GM12878 (cell line): ENCODE data around the gene POLR3A. TPM values are rescaled to one million over a fixed set of nuclear protein-coding genes. Genes with fewer than 3 reads are reported as not detected.

Experiments used
- ATAC-seq: fragments of 200-7000 bp; cut with Tn5 transposase; 3 replicates; pipeline ENCODE4 v1.9.1; 2020; ENCODE audit warnings: mild to moderate bottlenecking, moderate library complexity
- BruUV-seq: library from RNA; stranded (reverse); fragments of 400-500 nt; replicated peaks from 2 replicates; lab custom pipeline; 2021; lab: Mats Ljungman, UMichigan
- CTCF ChIA-PET: fragments of 300-600 bp; sonication (Branson Sonifier 250); formaldehyde crosslinking; extraction: SDS; loops from one replicate; lab custom pipeline; 2021; ENCODE audit warnings: inconsistent platforms; lab: Yijun Ruan, JAX
- POLR2A ChIA-PET: fragments of 350-600 bp; formaldehyde crosslinking; extraction: SDS; loops from one replicate; lab custom pipeline; 2021; ENCODE audit warnings: inconsistent platforms; lab: Charles Lee
- RAD21 ChIA-PET: fragments of 300-600 bp; sonication (Branson Sonifier 250); formaldehyde crosslinking; loops from one replicate; lab custom pipeline; 2023; ENCODE audit warnings: antibody characterized with exemption; ENCODE audit not compliant: unreplicated experiment; lab: Charles Lee
- SMC1A ChIA-PET: fragments of 300-600 bp; sonication (Branson Sonifier 250); formaldehyde crosslinking; loops from one replicate; lab custom pipeline; 2023; ENCODE audit not compliant: unreplicated experiment, uncharacterized antibody; lab: Charles Lee
- DNase-seq: peaks from one replicate; pipeline ENCODE4 v3.0.0-alpha.2; 2011; ENCODE audit warnings: low read depth, low spot score
- FAIRE-seq: peaks from 3 replicates; lab custom pipeline; 2011; peaks lifted over from hg19 to GRCh38; lab: Jason Lieb, UNC
- H2AFZ ChIP-seq: 2 replicates; pipeline ENCODE4 v1.6.0; 2011; ENCODE audit warnings: low read depth, low read length, control low read depth; ENCODE audit not compliant: control insufficient read depth
- H3K27ac ChIP-seq: 2 replicates; pipeline ENCODE4 v1.5.1; 2011; ENCODE audit warnings: control low read depth; ENCODE audit not compliant: control insufficient read depth, insufficient read depth
- H3K27me3 ChIP-seq, 2 experiments: replicated peaks in 1 of 2; 2 replicates each; pipeline versions ENCODE4 v1.6.0 to v1.6.1; 2011; ENCODE audit warnings: low read length in 1 of 2; ENCODE audit not compliant: control insufficient read depth in 2 of 2, insufficient read depth in 2 of 2
- H3K36me3 ChIP-seq, 2 experiments: 2 replicates each; pipeline ENCODE4 v1.5.1; 2011; ENCODE audit warnings: low read length in 1 of 2; ENCODE audit not compliant: control insufficient read depth in 2 of 2, insufficient read depth in 2 of 2
- H3K4me1 ChIP-seq: 2 replicates; pipeline ENCODE4 v1.6.1; 2011; ENCODE audit warnings: mild to moderate bottlenecking, low read length, moderate library complexity, mixed read lengths; ENCODE audit not compliant: control insufficient read depth, insufficient read depth
- H3K4me2 ChIP-seq: 2 replicates; pipeline ENCODE4 v1.6.0; 2011; ENCODE audit warnings: control low read depth; ENCODE audit not compliant: control insufficient read depth, insufficient read depth
- H3K4me3 ChIP-seq: fragments of 200-600 bp; sonication (generic); 2 replicates; pipeline ENCODE4 v1.5.1; 2016
- H3K79me2 ChIP-seq: 2 replicates; pipeline ENCODE4 v1.6.0; 2011; ENCODE audit warnings: low read length; ENCODE audit not compliant: control insufficient read depth, insufficient read depth
- H3K9ac ChIP-seq: 2 replicates; pipeline ENCODE4 v1.8.0; 2011; ENCODE audit warnings: low read length, control low read depth, mixed read lengths; ENCODE audit not compliant: control insufficient read depth, insufficient read depth
- H3K9me3 ChIP-seq: replicated peaks from 3 replicates; pipeline ENCODE4 v1.5.1; 2011; ENCODE audit warnings: mild to moderate bottlenecking, low read length; ENCODE audit not compliant: control insufficient read depth, insufficient read depth
- H4K20me1 ChIP-seq: 2 replicates; pipeline ENCODE4 v1.6.0; 2011; ENCODE audit not compliant: control insufficient read depth, insufficient read depth
- CEBPB ChIP-seq, 2 experiments: fragments of 150-350 bp in 1 of 2; IDR thresholded peaks; 2 replicates each; pipeline ENCODE4 v1.6.1; 2012 to 2014; ENCODE audit warnings: low read depth in 2 of 2, low read length in 2 of 2, borderline replicate concordance in 1 of 2, inconsistent platforms in 1 of 2
- CHD2 ChIP-seq: IDR thresholded peaks from 2 replicates; pipeline ENCODE4 v1.6.1; 2011; ENCODE audit warnings: low read depth, low read length, improper control_type of control experiment, borderline replicate concordance
- CUX1 ChIP-seq: IDR thresholded peaks from 2 replicates; pipeline ENCODE4 v1.6.1; 2012; ENCODE audit warnings: improper control_type of control experiment, low read depth, low read length; ENCODE audit not compliant: insufficient replicate concordance
- IKZF1 ChIP-seq: fragments of 450-650 bp; conservative IDR thresholded peaks from 2 replicates; pipeline ENCODE4 v1.6.1; 2017; ENCODE audit warnings: antibody characterized with exemption, mild to moderate bottlenecking
- JUND ChIP-seq: IDR thresholded peaks from 2 replicates; pipeline ENCODE4 v1.6.1; 2012; ENCODE audit warnings: low read depth, mild to moderate bottlenecking, low read length, improper control_type of control experiment, moderate library complexity
- WGBS: methylation state at CpG from one replicate; pipeline ENCODE4 v1.1.6; 2016; ENCODE audit warnings: low lambda C conversion rate; ENCODE audit not compliant: insufficient replicate concordance, insufficient coverage; ENCODE audit errors: missing lambda C conversion rate; 5-methylcytosine and 5-hydroxymethylcytosine counted together
- in situ Hi-C: fragments of 300-500 bp; cut with MboI; formaldehyde crosslinking; loops from 9 replicates; pipeline ENCODE4 v1.14.3; 2018; ENCODE audit warnings: mixed read lengths
- intact Hi-C: fragments of 100-400 bp; cut with micrococcal nuclease; formaldehyde crosslinking; loops from one replicate; pipeline ENCODE4 v1.14.2; 2022; ENCODE audit not compliant: unreplicated experiment
- polyA plus RNA-seq, 11 experiments: library from polyadenylated mRNA; depleted of rRNA in 4 of 11; unstranded in 6 of 11; stranded (reverse) in 5 of 11; fragments of >200 nt; fragmentation: Nextera tagmentation in 4 of 11; fragmentation: Illumina TruSeq in 1 of 11; extraction: Ambion mirVana in 4 of 11; extraction: Trizol in 1 of 11; gene quantifications; 1 replicate in 1 of 11; 2 replicates in 10 of 11; pipeline versions ENCODE4 v1.2.1 to v1.2.3, GENCODE V29; 2011 to 2016; ENCODE audit warnings: inconsistent platforms in 2 of 11, missing spikeins in 2 of 11, low read depth in 1 of 11
- total RNA-seq, 4 experiments: library from RNA; depleted of rRNA in 3 of 4; stranded (reverse); fragments of >200 nt in 3 of 4; fragmentation: Illumina TruSeq in 1 of 4; extraction: Trizol in 1 of 4; gene quantifications; 2 replicates each; pipeline versions ENCODE4 v1.2.1 to v1.2.3, GENCODE V29; 2013 to 2021

Gene POLR3A
- total and polyA plus RNA-seq, 10 of the 15 experiments (the other 5 are each of a cell fraction or from before 2014, with no cell fraction given): 5.4 to 20.4 (median 14.4) TPM

GRCh38 chr10:77936697-77937567 lies 92.4 kb downstream of the POLR3A start:
- no peak overlapping the region for H3K27ac ChIP-seq
- no peaks in the 10 kb centered on the region for H3K9me3 ChIP-seq
- 50% methylated on average over 3 of the region's 3 CpGs for WGBS
- no peak overlapping the region for H2AFZ ChIP-seq
- H3K79me2 ChIP-seq: no peaks in the 10 kb centered on the region
- H3K4me2 ChIP-seq: no peak overlapping the region
- in situ Hi-C loops (no loop called here), intact Hi-C loops (no loop called here)
- no peak for DNase-seq
- no peaks in the 10 kb centered on the region for H4K20me1 ChIP-seq
- H3K4me1 ChIP-seq: no peaks in the 10 kb centered on the region
- ChIA-PET SMC1A (no interaction called here), CTCF (interaction anchor here (0.7 kb wide), 1 partner anchor 628 kb away, joined by 3 read pairs; no protein-coding TSS in a partner anchor), RAD21 (no interaction called here), POLR2A (no interaction called here)
- H3K36me3 ChIP-seq: no peaks in the 10 kb centered on the region
- no TSS peak for BruUV-seq
- no peaks in the 10 kb centered on the region for H3K27me3 ChIP-seq
- ATAC-seq: no peak
- no peak overlapping the region for H3K9ac ChIP-seq
- FAIRE-seq: no peak
- H3K4me3 ChIP-seq: no peak overlapping the region
- TF ChIP-seq CEBPB (IDR thresholded peaks at IDR 0.05; ENCODE audit: borderline replicate concordance in 1 of 2, low read depth in 2 of 2, low read length in 2 of 2): no peak
- TF ChIP-seq IKZF1: no peak
- TF ChIP-seq JUND: no peak
- TF ChIP-seq CUX1: no peak
- no peak for TF ChIP-seq CHD2
